ENCODE measurements around the gene TMEM53. TPM values are rescaled to one million over a fixed set of nuclear protein-coding genes. Genes with fewer than 3 reads are reported as not detected.

TMEM53 gene
- total RNA-seq, 1 donor from 2014 or later, result 14.1 TPM

DNA sequence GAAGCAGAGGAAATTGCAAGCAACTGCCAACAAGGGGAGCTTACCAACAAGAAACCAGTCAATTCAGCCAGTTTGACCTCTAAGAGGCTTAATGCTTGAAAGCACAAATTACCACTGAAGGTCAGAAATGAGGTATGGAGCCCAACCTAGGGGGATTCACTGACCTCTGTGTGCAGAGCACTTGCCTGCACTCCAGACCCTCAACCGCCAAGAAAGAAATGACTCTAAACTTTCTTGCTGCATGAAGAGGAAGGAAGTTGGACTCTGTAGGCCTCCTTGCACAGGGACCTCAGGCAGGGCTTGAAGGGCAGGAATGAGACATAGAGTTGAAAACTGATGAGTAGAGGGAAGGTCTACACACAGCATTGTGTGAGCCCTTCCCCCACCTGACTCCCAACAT lies 10.2 kb upstream of the TMEM53 start:
- H3K27ac Mint-ChIP-seq (ENCODE audit: unreplicated experiment), result no peak overlapping the region
- DNase-seq (ENCODE audit: low read depth, low spot score), result no peak
- no peaks in the 10 kb centered on the region for H3K27me3 Mint-ChIP-seq (ENCODE audit: low read depth)
- no peak overlapping the region for H3K4me3 Mint-ChIP-seq
- H3K36me3 Mint-ChIP-seq (ENCODE audit: low read depth), result peaks cover 4% of the 10 kb centered on the region
- TF ChIP-seq, protein P1, sequence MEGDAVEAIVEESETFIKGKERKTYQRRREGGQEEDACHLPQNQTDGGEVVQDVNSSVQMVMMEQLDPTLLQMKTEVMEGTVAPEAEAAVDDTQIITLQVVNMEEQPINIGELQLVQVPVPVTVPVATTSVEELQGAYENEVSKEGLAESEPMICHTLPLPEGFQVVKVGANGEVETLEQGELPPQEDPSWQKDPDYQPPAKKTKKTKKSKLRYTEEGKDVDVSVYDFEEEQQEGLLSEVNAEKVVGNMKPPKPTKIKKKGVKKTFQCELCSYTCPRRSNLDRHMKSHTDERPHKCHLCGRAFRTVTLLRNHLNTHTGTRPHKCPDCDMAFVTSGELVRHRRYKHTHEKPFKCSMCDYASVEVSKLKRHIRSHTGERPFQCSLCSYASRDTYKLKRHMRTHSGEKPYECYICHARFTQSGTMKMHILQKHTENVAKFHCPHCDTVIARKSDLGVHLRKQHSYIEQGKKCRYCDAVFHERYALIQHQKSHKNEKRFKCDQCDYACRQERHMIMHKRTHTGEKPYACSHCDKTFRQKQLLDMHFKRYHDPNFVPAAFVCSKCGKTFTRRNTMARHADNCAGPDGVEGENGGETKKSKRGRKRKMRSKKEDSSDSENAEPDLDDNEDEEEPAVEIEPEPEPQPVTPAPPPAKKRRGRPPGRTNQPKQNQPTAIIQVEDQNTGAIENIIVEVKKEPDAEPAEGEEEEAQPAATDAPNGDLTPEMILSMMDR (conservative IDR thresholded peaks at IDR 0.05), result no peak
- no peaks in the 10 kb centered on the region for H3K4me1 Mint-ChIP-seq
- no peaks in the 10 kb centered on the region for H3K9me3 Mint-ChIP-seq

DNA sequence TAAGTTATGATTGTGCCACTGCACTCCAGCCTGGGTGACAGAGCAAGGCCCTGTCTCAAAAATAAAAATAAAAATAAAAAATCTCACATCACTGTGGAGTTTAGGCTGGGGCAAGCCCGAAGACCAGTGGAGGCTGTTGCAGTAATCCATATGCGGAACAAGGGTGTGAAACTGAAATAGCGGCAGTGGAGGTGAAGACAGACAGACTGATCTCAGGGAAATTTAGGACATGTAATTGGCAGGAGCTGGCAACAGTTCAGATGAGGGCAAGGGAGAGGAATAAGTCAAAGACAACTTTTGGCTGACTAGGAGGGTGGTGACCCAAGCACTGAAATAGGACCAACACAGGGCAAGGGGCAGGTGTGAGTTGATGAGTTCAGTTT lies 8.6 kb upstream of the TMEM53 start:
- DNase-seq (ENCODE audit: low read depth, low spot score), result no peak
- H3K9me3 Mint-ChIP-seq, result no peaks in the 10 kb centered on the region
- H3K27me3 Mint-ChIP-seq (ENCODE audit: low read depth), result no peaks in the 10 kb centered on the region
- no peaks in the 10 kb centered on the region for H3K4me1 Mint-ChIP-seq
- TF ChIP-seq, protein P1 (conservative IDR thresholded peaks at IDR 0.05), result no peak
- no peak overlapping the region for H3K27ac Mint-ChIP-seq (ENCODE audit: unreplicated experiment)
- H3K36me3 Mint-ChIP-seq (ENCODE audit: low read depth), result peaks cover 5% of the 10 kb centered on the region
- no peak overlapping the region for H3K4me3 Mint-ChIP-seq

DNA sequence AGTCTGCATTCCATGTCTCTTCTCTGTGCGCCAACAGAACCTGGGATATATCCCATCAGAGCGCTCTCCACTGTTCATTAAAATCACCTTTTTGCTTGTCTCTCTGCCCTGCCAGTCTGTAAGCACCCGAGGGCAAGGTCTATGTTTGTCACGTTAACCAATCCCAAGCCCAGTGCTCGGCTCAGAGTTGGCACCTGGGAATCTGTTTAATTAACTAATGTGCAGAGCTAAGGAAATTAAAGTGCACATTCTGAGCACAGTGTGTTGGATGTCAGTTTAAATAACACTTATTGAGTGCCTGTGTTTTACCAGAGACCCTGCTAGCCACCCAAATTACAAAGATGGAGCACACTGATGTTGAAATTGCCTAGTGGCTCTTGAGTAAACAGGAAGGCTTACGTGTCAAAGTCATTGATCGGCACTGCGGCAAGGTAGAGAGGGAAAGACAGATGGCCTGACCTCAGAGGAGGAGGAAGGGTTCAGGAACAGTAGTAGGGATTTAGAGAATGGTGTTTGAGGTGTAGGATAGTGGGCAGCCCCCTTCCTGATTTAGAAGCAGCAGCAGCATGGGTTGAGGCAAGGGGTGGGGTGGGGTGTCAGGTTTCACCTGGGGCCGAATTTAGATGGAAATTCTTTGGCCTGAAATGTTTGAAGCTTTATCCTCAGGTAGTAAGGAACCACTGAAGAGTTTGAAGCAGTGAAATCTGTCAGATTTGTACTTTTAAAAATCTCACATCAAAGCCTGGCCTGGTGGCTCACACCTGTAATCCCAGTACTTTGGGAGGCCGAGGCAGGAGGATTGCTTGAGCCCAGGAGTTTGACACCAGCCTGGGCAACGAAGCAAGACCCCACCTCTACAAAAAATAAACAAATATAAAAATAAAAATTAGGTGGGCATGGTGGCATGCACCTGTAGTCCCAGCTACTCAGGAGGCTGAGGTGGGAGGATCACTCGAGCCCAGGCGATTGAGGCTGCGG lies 7.9 kb upstream of the TMEM53 start:
- Mint-ChIP-seq H3K27ac (ENCODE audit: unreplicated experiment) (no peak overlapping the region), H3K27me3 (ENCODE audit: low read depth) (no peaks in the 10 kb centered on the region), H3K36me3 (ENCODE audit: low read depth) (peaks cover 5% of the 10 kb centered on the region), H3K9me3 (no peaks in the 10 kb centered on the region), H3K4me1 (no peaks in the 10 kb centered on the region), H3K4me3 (no peak overlapping the region)
- no peak for DNase-seq (ENCODE audit: low read depth, low spot score)
- TF ChIP-seq, protein P1 (conservative IDR thresholded peaks at IDR 0.05), result no peak

DNA sequence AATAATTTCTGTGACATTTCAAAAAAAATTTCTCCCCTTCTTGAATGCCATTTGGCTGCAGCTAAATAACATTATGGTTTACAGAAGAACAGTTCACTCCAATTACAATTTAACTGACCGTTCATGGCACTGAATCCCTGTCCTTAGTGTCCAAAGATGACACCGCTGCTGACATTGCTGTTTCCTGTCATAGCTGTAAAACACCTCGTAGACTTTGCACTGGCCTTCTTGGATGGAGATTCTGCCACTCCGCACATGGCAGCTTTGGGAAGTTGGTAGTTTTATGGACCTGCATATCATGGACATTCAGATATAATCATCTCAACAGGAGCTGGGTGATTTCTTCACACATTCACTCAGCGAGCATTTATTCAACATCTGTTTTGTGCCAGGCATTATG lies 5.2 kb upstream of the TMEM53 start:
- Mint-ChIP-seq H3K27ac (ENCODE audit: unreplicated experiment) (no peak overlapping the region), H3K27me3 (ENCODE audit: low read depth) (no peaks in the 10 kb centered on the region), H3K4me1 (peaks cover 8% of the 10 kb centered on the region), H3K4me3 (no peak overlapping the region), H3K9me3 (no peaks in the 10 kb centered on the region), H3K36me3 (ENCODE audit: low read depth) (peaks cover 5% of the 10 kb centered on the region)
- DNase-seq (ENCODE audit: low read depth, low spot score), result no peak
- TF ChIP-seq, protein P1 (conservative IDR thresholded peaks at IDR 0.05), result no peak

DNA sequence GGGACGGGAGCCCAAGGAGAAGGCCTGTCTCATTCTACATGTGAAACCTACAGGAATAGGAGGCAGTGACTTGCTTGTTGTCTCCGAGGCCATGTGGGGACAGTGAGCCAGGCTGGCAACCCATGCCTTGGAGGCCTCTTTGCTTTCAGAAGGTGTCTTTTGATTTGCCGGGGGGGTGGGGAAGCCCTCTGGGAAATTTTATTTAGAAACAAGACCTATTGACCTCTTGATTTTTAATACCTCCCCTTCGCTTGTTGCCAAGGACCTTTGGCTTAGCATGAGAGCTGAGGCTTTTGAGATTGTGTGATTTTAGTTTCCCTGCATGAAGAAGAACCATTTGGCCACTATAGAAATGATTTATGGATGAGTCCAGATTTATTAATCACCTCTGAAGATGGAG lies 4.3 kb upstream of the TMEM53 start:
- Mint-ChIP-seq H3K27ac (ENCODE audit: unreplicated experiment) (no peak overlapping the region), H3K4me3 (no peak overlapping the region), H3K27me3 (ENCODE audit: low read depth) (no peaks in the 10 kb centered on the region), H3K4me1 (peaks cover 12% of the 10 kb centered on the region), H3K36me3 (ENCODE audit: low read depth) (peaks cover 5% of the 10 kb centered on the region), H3K9me3 (no peaks in the 10 kb centered on the region)
- DNase-seq (ENCODE audit: low read depth, low spot score), result no peak
- TF ChIP-seq, protein P1 (conservative IDR thresholded peaks at IDR 0.05), result no peak
